GDM1 (cell line): ENCODE measurements around the gene GJA3.
A peak's percentile ranks its signal among the peaks of the same experiment; 100 is the strongest.

ENCODE experiments used
- DNase-seq: peaks from one replicate; lab custom pipeline; 2025; lab: John Stamatoyannopoulos, UW

GJA3 gene

GRCh38 chr13:20160306-20161274 is at the start of gene GJA3:
TSS of gene GJA3 (minus strand) at chr13:20161052. CDS start at chr13:20143288, 17,764 bp downstream.
- peak; percentile 6 for DNase-seq

DNA sequence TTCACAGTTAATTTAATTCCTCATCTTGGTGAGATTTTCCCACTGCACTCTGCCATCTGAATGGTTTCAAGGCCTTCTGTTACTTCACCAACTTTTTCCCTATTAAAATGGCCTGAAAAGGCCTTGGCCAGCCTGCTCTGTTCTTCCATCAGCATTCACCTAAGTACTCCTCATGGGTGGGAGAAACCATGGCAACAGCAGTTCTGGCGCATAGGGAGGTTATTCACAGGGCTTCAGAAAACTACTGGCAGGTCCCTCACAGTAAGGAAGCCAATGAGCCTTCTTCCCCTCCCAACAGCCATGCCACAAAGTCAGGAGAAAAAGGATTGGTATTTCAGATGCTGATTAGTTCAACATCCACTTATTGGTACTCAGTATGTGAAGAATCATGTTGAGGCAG is 49.1 kb upstream of the GJA3 start:
- DNase-seq: no peak

DNA sequence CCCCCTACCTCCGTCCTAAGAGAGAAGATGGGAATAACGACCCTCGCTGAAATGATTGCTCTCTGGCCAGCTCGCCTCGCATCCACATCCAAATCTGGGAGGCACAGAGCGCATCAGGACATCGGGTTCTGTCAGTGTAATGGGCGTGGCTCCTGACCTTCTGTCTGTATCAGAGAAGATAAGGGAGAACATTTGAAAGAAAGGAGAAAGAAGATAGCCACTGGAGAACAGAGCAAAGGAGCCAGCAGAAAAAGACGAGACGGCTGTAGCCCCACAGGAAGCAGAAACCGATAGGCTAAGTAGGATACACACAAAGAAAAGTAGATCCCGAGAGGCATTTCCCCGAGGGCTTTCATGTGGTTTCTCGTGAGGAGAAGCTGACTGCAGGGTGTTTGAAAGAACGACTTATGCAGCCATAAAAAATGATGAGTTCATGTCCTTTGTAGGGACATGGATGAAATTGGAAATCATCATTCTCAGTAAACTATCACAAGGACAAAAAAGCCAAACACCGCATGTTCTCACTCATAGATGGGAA is 45.9 kb upstream of the GJA3 start:
- DNase-seq: no peak

GRCh38 chr13:20206065-20206697 is 45.3 kb upstream of the GJA3 start:
- DNase-seq: no peak

- DNase-seq: no peak
Measured at GRCh38 chr13:20198781-20199180, 37.9 kb upstream of the GJA3 start.

DNA sequence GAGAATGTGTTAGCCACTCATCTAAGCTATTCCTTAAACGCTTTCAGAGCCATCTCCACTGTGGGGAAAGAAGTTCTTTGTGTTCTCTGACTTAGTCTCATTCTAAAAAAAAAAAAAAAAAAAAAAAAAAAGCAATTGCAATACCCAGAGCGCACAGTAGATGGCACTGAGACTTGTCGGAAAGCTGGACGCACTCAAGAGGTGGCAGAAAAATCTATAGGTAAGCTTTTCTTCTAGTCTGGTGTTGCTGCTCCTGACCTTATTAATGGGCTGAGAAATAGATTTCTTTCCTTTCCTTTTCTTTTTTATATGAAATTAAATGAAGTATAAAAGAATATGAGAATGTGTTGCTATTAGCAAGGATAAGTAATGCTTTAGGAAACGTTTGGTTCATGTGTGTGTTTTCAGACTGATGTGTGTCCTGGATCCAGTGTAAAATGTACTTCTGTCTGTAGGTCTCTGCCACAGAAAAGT is 36.5 kb upstream of the GJA3 start:
- no peak for DNase-seq

DNA sequence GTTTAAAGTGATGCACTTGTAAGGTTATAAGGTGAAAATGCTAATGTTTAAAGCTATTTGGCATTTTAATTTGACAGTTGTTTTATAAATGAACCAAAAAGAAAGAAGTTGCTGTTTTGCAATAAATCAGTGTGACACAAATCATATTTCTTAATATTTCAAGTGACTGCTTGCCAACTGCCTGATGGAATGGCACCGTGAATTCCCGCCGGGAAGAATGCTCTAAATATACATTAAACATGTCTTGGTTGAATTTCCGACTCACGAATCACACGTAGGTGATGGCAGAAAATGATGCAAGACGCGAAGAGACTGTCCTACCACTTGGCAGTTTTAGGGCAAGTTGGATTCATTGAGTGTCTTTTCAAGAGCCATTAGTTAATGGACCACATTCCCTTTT is 34.9 kb upstream of the GJA3 start:
- no peak for DNase-seq

GRCh38 chr13:20193907-20194631 is 33.2 kb upstream of the GJA3 start:
- no peak for DNase-seq

GRCh38 chr13:20193162-20193906 is 32.5 kb upstream of the GJA3 start:
- DNase-seq: no peak

DNA sequence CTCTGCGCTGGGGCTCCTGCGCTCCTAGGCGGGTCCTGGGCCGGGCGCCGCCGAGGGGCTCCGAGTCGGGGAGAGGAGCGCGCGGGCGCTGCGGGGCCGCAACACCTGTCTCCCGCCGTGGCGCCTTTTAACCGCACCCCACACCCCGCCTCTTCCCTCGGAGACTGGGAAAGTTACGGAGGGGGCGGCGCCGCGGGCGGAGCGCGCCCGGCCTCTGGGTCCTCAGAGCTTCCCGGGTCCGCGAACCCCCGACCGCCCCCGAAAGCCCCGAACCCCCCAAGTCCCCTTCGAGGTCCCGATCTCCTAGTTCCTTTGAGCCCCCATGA is 31.9 kb upstream of the GJA3 start, which contains the start of gene GJB2:
GJB2 (minus strand) TSS at position 103 of the 326 bp plus-strand sequence. CDS start 3,357 bp downstream, outside the sequence.
- DNase-seq: no peak

DNA sequence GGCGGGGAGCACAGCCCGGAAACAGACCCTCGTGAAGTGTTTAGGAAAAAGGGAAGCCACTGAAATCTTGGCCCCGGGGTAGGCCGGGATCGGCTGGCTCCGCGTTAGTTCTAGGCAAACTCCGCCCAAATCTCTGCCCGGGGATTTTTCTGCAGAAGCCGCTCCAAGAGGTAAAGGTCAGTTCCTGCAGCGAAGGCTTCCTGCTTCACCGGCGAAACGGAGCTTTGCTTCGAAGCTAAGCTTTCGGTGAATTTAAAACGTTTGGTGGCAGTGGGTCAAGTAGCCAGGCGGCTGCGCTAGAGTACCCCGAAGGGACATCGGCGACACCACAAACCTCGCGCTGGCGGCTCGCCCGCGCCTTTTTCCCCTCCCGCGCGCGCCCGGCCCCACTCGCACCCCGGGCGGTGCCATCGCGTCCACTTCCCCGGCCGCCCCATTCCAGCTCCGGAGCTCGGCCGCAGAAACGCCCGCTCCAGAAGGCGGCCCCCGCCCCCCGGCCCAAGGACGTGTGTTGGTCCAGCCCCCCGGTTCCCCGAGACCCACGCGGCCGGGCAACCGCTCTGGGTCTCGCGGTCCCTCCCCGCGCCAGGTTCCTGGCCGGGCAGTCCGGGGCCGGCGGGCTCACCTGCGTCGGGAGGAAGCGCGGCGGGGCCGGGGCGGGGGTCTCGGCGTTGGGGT is 31.4 kb upstream of the GJA3 start:
- DNase-seq: no peak

- no peak for DNase-seq
Measured at GRCh38 chr13:20191311-20192157, 30.7 kb upstream of the GJA3 start.

DNA sequence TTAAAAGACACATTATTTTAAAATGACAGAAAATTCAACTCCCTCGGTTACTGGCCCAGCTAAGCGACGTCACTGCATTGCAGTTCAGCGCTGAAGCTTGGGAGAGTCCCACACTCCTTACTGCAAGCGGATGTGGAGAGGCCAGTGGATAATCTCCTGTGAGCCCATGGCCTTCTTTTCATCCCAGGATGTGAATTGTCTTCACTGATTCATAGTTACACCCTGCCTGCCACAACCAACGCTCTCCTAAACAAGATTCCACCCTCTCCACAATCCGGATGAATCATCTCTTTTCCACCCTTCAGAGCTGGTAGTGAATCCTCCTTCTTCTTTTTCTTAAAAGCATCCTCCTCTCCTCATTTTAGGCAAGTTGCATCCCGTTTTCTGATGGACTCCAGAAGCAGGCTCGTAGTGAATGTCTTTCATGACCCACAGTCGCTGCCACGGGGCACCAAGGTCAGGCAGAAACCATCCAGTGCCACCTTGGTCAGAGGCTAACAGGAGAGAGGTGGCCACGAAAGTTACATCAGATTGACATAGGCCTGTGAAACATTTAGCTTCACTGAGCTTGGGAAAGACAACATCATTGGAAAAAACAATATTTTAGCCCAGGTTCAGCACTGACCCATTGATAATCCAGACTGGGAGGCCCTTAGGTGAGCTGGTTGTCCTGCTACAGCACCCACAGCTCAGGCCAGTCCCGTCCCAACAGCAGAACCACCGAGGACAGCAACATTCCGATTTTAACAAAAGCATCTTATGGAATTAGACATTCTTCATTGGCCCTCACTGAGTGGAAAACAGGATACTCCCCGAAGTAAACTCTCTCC is 29.8 kb upstream of the GJA3 start:
- no peak for DNase-seq

DNA sequence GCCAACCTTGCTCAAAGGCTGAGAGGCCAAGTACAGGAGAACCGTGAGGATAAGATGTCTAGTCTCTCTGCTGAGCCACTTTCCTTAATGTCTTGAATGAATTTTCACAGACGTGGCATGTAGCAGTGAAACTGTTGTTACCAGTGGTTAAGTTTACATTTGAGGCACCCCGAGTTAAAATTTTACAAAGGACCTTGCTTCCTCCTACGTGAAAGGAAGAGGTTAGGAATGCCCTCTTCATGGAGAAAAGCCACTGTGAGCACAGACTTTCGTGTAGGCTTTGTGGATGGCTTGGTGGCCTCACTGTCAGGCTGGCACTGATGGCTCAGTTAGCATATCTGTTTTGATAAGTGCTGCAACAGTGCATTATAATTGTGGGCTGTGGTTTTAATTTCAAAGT is 29.2 kb upstream of the GJA3 start:
- no peak for DNase-seq

DNA sequence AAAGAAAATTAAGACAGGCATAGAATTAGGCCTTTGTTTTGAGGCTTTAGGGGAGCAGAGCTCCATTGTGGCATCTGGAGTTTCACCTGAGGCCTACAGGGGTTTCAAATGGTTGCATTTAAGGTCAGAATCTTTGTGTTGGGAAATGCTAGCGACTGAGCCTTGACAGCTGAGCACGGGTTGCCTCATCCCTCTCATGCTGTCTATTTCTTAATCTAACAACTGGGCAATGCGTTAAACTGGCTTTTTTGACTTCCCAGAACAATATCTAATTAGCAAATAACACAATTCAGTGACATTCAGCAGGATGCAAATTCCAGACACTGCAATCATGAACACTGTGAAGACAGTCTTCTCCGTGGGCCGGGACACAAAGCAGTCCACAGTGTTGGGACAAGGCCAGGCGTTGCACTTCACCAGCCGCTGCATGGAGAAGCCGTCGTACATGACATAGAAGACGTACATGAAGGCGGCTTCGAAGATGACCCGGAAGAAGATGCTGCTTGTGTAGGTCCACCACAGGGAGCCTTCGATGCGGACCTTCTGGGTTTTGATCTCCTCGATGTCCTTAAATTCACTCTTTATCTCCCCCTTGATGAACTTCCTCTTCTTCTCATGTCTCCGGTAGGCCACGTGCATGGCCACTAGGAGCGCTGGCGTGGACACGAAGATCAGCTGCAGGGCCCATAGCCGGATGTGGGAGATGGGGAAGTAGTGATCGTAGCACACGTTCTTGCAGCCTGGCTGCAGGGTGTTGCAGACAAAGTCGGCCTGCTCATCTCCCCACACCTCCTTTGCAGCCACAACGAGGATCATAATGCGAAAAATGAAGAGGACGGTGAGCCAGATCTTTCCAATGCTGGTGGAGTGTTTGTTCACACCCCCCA is 28.1 kb upstream of the GJA3 start:
- DNase-seq: no peak

DNA sequence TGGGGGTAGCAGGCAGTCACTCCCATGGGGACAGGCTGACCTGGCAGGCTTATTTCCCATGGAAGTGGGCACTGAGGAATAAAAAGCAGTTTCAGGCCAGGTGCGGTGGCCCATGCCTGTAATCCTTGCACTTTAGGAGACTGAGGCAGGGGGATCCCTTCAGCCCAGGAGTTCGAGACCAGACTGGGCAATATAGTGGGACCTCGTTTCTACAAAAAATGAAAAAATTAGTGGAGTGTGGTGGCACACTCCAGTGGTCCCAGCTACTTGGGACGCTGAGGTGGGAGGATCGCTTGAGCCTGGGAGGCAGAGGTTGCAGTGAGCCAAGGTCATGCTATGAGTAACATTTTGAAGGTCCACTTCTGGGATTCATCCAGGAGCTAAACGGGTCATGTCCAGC is 25.9 kb upstream of the GJA3 start:
- DNase-seq: no peak

GRCh38 chr13:20185366-20186056 is 24.7 kb upstream of the GJA3 start:
- DNase-seq: no peak
